Fibroblast of the aortic adventitia (primary cell): Measurements from ENCODE around the gene PAPOLA. TPM values are rescaled to one million over a fixed set of nuclear protein-coding genes. Genes with fewer than 3 reads are reported as not detected.

Experiments
- DNase-seq: peaks from one replicate; pipeline ENCODE4 v3.0.0-alpha.2; 2010; ENCODE audit warnings: low read depth
- H3K4me3 ChIP-seq: 2 replicates; pipeline ENCODE4 v1.5.1; 2011; ENCODE audit warnings: low read depth, mild to moderate bottlenecking, control low read depth, low read length, moderate library complexity
- CTCF ChIP-seq: IDR thresholded peaks from 2 replicates; pipeline ENCODE4 v1.5.1; 2011; ENCODE audit warnings: mild to moderate bottlenecking, low read length, control low read depth, inconsistent platforms; ENCODE audit not compliant: insufficient read depth
- total RNA-seq: library from RNA; depleted of rRNA; stranded (reverse); fragments of >200 nt; gene quantifications from 2 replicates; pipeline ENCODE4 v1.2.3, GENCODE V29; 2012; ENCODE audit warnings: low replicate concordance

Gene PAPOLA
- total RNA-seq, 1 donor = 124 TPM

DNA sequence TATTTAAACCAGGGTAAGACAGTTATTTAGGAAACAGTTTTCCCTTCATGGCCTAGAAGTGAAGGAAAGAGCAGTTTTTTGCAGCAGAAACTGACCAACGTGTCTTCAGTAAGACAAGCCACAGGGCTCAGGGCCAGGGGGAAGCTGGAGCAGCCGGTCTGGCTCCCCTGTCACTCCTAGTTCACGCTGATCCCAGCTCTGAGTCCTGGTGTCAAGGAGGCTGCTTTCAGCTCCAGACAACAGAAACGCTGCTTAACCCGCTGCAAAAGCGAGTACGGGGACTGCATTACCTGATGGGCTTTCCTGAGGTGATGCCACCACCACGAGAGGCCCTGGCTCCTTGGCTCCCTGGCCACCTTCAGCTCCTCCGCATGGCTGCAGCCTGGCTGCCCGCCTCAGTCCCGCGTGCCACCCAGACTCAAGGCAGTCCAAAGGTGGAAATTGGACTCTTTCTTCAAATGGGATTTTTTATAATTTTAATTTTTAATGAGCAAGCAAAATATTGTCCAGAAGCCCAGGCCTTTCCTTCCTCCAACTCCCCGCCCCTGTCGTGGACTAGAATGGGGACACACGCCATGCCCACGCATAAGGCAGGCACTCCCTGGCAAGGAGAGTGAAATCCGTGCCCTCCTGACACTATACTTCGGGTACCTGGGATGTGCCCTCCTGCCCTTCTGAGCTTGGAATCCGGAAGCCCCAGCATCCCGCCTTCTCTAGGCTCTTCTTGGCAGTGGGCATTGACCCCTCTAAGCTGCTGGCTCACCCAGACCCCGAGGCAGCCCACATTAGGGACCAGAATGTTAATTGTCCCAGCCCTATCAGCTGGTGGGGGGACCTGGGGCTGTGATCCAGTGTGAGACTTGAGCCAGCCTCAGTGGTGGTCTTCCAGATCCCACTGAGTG is 85.0 kb downstream of the PAPOLA start:
- no peak for DNase-seq
- TF ChIP-seq CTCF = no peak

DNA sequence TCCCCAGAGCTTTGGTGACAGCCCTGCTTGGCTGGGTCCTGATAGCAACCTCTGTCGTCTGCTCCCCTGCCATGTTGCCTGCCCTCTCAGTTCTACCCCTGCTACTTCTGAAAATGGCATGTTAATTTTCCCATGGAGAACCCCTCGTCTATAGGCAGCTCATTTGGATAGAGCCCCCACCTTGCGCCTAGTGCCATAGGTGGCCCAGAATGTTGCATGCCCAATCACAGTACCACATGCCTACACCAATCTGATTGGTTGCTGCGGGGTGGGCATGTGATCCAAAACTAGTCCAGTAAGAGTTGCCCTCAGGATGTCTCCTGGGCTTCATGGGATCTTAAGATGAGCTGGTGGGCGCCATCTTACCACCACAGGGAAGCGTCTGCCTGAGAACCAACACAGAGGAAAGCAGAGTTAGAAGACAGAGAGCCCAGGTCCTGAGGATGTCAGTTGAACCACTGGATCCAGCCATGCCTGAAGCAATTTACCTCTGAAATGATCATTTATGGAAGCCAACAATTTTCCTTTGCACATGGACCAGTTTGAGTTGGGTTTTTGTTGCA is 85.7 kb downstream of the PAPOLA start:
- no peak for DNase-seq
- no peak overlapping the region for H3K4me3 ChIP-seq
- TF ChIP-seq CTCF = no peak

More for the DNA sequence above, 85.0 kb downstream of the PAPOLA start:
- H3K4me3 ChIP-seq = no peak overlapping the region

GRCh38 chr14:96588410-96589257 is 86.5 kb downstream of the PAPOLA start:
- TF ChIP-seq CTCF = no peak
- H3K4me3 ChIP-seq = no peak overlapping the region
- no peak for DNase-seq

DNA sequence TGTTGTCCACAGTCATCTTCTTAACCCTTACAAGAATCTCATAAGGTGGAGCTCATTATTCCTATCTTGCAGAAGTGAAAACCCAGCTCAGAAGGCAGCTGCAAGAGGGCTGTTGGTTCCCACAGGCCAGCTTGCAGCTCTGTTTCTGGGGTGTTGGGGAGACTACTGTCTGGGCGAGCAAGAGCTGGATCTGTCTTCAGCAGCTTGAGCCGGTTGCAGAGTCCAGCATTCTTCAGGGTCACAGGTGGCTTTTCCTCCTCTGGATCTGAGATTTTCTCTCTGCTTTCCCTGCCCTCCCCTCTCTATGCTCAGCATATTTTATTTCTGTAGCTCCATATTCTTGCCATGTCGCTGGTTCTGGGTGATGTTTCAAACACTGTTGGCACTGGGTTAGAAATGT is 87.4 kb downstream of the PAPOLA start:
- DNase-seq = no peak
- TF ChIP-seq CTCF = no peak
- no peak overlapping the region for H3K4me3 ChIP-seq

DNA sequence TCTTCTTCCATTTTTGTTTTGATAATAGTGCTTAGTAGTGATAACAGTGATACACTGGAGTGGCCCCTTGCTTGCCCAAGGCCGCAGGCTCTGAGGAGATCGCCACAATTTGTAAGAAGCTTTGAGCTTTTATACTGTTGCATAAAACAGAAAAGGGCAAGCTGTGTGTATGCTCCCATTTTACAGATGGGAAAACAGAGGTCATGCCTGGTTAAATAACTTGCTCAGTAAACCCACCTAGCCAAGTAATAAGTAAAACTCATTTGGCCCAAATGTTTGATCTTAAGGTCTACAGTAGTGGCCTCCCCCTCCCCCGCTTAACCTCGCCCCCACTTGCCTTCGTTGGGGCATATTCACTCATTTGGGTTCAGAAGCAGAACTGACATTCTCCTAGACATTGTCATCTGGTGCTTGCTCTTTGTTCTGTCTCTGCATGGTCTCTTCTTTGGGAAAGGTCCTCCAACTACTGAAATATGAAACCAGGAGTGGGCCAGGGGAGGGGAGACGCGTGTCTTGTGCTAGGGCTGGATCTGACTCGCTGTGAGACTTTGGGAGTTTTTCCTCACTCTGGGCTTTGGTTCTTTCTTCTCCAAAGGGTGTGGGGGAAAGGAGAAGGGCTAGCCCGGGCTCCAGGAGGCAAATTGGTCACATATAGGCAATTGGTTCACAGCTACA is 88.1 kb downstream of the PAPOLA start:
- DNase-seq = no peak
- TF ChIP-seq CTCF = no peak
- no peak overlapping the region for H3K4me3 ChIP-seq
